GM23338 (cell line): ENCODE data around the gene FLOT2. TPM values are rescaled to one million over a fixed set of nuclear protein-coding genes. Genes with fewer than 3 reads are reported as not detected.

Source experiments
- ZNF462 ChIP-seq: fragments of 250-450 bp; sonication (Bioruptor Pico); IDR thresholded peaks from 2 replicates; pipeline ENCODE4 v1.5.0; 2020; ENCODE audit warnings: mild to moderate bottlenecking, moderate library complexity
- microRNA counts: library from miRNA; unstranded; fragments of <30 nt; microRNA quantifications from one replicate; lab custom pipeline; 2017
- microRNA-seq: library from miRNA; unstranded; fragments of <30 nt; microRNA quantifications from one replicate; pipeline ENCODE4, GENCODE V29; 2017
- polyA plus RNA-seq: library from polyadenylated mRNA; unstranded; fragments of >200 nt; fragmentation: Nextera tagmentation; extraction: Ambion mirVana; gene quantifications from 2 replicates; pipeline ENCODE4 v1.2.1, GENCODE V29; 2016
- small RNA-seq: library from RNA; depleted of rRNA; stranded (forward); fragments of <200 nt; gene quantifications from one replicate; pipeline ENCODE3, GENCODE V24; 2014; ENCODE audit warnings: low replicate concordance
- total RNA-seq: library from RNA; depleted of rRNA; stranded (reverse); fragments of >200 nt; shearing (Covaris generic); gene quantifications from 2 replicates; pipeline ENCODE4 v1.2.3, GENCODE V29; 2014; rRNA removed

FLOT2 gene
- total and polyA plus RNA-seq, 2 experiments from 2014 or later, result 49.8 to 66.1 TPM

DNA sequence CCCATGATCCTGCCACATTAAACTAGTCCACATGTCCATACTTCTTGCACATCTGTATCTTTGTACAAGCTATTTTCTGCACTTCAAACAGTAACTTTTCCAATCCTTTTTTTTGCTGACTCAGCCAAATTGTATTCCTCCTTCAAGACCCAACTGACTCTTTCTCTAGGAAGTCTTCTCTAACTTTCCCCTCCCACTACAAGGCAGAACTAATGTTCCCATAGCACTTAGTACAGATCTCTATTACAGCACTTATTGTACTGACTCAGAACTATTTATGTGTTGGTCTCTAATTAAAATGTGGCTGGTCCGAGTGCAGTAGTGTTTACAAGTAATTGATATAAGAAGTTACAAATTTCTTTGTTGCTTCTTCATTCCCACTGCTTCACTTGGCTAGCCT lies 63.1 kb downstream of the FLOT2 start (continued):
- TF ChIP-seq ZNF462, result no peak

MicroRNA genes within 50 kb of the gene (microRNA counts, 767-probe panel; counts per million panel counts)
- microRNA hsa-miR-144-3p (lab: Ali Mortazavi, UCI), result 9,138 counts per million, percentile 64 among the panel's probes with 10 or more counts
- not detected for microRNA hsa-miR-451a (lab: Ali Mortazavi, UCI)

Small RNAs within 50 kb of the gene (microRNA-seq; reads per million reads assigned to microRNA genes)
- not detected for gene MIR451B

Small RNAs within 50 kb of the gene (small RNA-seq; reads per million reads assigned to genes)
- not detected for gene RF00019

Other genes with a start within 250 kb of the FLOT2 start
- gene SDF2, start 235.8 kb downstream of the FLOT2 start, total RNA-seq, result 32.5 and 40.6 TPM in 2 replicates
- 40.9 and 54.6 TPM in 2 replicates for gene SDF2, start 235.8 kb downstream of the FLOT2 start, polyA plus RNA-seq
- gene SUPT6H, start 235.5 kb downstream of the FLOT2 start, total RNA-seq, result 47.1 and 70.7 TPM in 2 replicates
- gene SUPT6H, start 235.5 kb downstream of the FLOT2 start, polyA plus RNA-seq, result 17.8 and 22.2 TPM in 2 replicates
- 10.0 and 11.3 TPM in 2 replicates for gene PROCA1, start 185.8 kb downstream of the FLOT2 start, total RNA-seq
- gene PROCA1, start 185.8 kb downstream of the FLOT2 start, polyA plus RNA-seq, result 14.4 and 14.9 TPM in 2 replicates
- gene RAB34, start 179.9 kb downstream of the FLOT2 start, total RNA-seq, result 381 and 394 TPM in 2 replicates
- gene RAB34, start 179.9 kb downstream of the FLOT2 start, polyA plus RNA-seq, result 174 and 184 TPM in 2 replicates
- 592 and 656 TPM in 2 replicates for gene RPL23A, start 177.7 kb downstream of the FLOT2 start, total RNA-seq
- gene RPL23A, start 177.7 kb downstream of the FLOT2 start, polyA plus RNA-seq, result 1,994 and 2,198 TPM in 2 replicates
- gene TLCD1, start 171.5 kb downstream of the FLOT2 start, total RNA-seq, result 16.9 and 26.5 TPM in 2 replicates
- gene TLCD1, start 171.5 kb downstream of the FLOT2 start, polyA plus RNA-seq, result 47.0 and 47.7 TPM in 2 replicates
- 13.2 and 14.9 TPM in 2 replicates for gene NEK8, start 168.9 kb downstream of the FLOT2 start, total RNA-seq
- gene NEK8, start 168.9 kb downstream of the FLOT2 start, polyA plus RNA-seq, result 8.9 and 10.0 TPM in 2 replicates
- gene TRAF4, start 153.7 kb downstream of the FLOT2 start, total RNA-seq, result 117 and 152 TPM in 2 replicates
- 59.0 and 63.5 TPM in 2 replicates for gene TRAF4, start 153.7 kb downstream of the FLOT2 start, polyA plus RNA-seq
- 78.5 and 87.3 TPM in 2 replicates for gene FAM222B, start 54.9 kb downstream of the FLOT2 start, total RNA-seq
- 61.8 and 63.7 TPM in 2 replicates for gene FAM222B, start 54.9 kb downstream of the FLOT2 start, polyA plus RNA-seq
- 118 and 121 TPM in 2 replicates for gene ERAL1, start 42.7 kb downstream of the FLOT2 start, total RNA-seq
- 77.1 and 77.5 TPM in 2 replicates for gene ERAL1, start 42.7 kb downstream of the FLOT2 start, polyA plus RNA-seq
- gene DHRS13, start 5.3 kb upstream of the FLOT2 start, total RNA-seq, result 31.3 and 34.2 TPM in 2 replicates
- 5.4 and 7.0 TPM in 2 replicates for gene DHRS13, start 5.3 kb upstream of the FLOT2 start, polyA plus RNA-seq
- 41.0 and 45.4 TPM in 2 replicates for gene PHF12, start 53.8 kb upstream of the FLOT2 start, total RNA-seq
- 19.7 and 20.8 TPM in 2 replicates for gene PHF12, start 53.8 kb upstream of the FLOT2 start, polyA plus RNA-seq
- 3.1 and 6.5 TPM in 2 replicates for gene SEZ6, start 108.3 kb upstream of the FLOT2 start, total RNA-seq
- gene SEZ6, start 108.3 kb upstream of the FLOT2 start, polyA plus RNA-seq, result 1.0 TPM in 2 replicates
- gene PIPOX, start 145.4 kb upstream of the FLOT2 start, total RNA-seq, result 34.6 and 42.8 TPM in 2 replicates
- 22.2 and 22.6 TPM in 2 replicates for gene PIPOX, start 145.4 kb upstream of the FLOT2 start, polyA plus RNA-seq